Measurements from ENCODE around the gene CBX2.

Gene CBX2

DNA sequence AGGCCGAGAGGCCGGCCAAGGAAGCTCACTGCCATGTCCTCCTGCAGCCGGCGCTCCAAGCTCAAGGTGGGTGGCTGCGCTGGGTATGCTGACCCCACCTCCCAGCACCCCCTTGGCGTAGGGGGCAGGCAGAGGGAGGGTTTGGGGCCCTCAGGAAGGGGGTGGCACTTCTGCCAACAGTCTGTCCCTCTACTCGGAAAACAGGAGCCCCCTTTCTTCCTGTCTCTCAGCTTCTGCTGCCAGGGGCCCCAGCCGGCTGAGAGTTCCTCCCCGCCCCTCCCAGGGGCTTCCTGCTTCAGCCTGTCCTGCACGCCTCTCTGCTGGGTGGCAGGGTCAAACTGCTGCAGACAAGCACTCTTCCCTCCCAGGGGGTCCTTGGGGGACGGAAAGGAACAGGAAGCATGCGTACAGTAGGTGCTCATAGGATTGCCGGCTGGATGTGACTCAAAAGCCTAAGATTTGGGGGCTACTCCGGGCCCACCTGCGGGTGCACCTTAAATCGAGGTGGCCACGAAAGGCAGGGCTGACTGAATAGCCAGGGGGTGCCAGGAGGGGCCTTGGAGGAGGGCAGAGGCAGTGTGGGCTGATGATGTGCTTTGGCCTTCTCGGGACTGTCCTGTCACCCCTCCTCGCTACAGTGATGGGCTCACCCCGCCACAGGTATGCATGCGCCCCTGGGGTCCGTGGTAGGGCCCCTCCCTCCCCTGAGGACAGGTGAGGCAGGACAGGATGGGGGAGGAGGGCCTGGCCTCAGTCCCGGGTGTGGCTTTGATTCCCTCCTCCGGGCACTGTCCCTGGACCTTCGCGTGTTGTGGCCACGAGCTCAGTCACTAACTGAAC lies 4.0 kb downstream of the CBX2 start:
- H3K27me3 ChIP-seq (ENCODE audit: low read depth, low read length): peaks cover 2% of the 10 kb centered on the region
- H3K4me1 ChIP-seq (ENCODE audit: low read length): peaks cover 9% of the 10 kb centered on the region
- no peak overlapping the region for H3K9ac ChIP-seq (ENCODE audit: low read length)
- no peak overlapping the region for H2AFZ ChIP-seq (ENCODE audit: low read depth, low read length)
- H3K4me2 ChIP-seq (ENCODE audit: low read length): no peak overlapping the region
- no peak for TF ChIP-seq EZH2phosphoT487 (IDR thresholded peaks at IDR 0.05; ENCODE audit: low read depth)
- TF ChIP-seq CTCF (IDR thresholded peaks at IDR 0.05; ENCODE audit: low read depth, low read length): no peak
- peaks cover 16% of the 10 kb centered on the region for H4K20me1 ChIP-seq (ENCODE audit: insufficient read depth, low read length)
- no peak overlapping the region for H3K27ac ChIP-seq (ENCODE audit: low read length)
- peaks cover 18% of the 10 kb centered on the region for H3K79me2 ChIP-seq (ENCODE audit: low read length)
- no peaks in the 10 kb centered on the region for H3K9me3 ChIP-seq (ENCODE audit: insufficient read depth, low read length)
- peaks cover 42% of the 10 kb centered on the region for H3K36me3 ChIP-seq (replicated peaks; ENCODE audit: low read depth, low read length)
- no peak overlapping the region for H3K4me3 ChIP-seq (ENCODE audit: low read length)

DNA sequence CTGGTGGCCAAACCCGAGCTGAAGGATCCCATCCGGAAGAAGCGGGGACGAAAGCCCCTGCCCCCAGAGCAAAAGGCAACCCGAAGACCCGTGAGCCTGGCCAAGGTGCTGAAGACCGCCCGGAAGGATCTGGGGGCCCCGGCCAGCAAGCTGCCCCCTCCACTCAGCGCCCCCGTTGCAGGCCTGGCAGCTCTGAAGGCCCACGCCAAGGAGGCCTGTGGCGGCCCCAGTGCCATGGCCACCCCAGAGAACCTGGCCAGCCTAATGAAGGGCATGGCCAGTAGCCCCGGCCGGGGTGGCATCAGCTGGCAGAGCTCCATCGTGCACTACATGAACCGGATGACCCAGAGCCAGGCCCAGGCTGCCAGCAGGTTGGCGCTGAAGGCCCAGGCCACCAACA lies 5.9 kb downstream of the CBX2 start:
- no peak overlapping the region for H3K9ac ChIP-seq (ENCODE audit: low read length)
- H3K79me2 ChIP-seq (ENCODE audit: low read length): peaks cover 9% of the 10 kb centered on the region
- no peak overlapping the region for H2AFZ ChIP-seq (ENCODE audit: low read depth, low read length)
- no peak overlapping the region for H3K4me3 ChIP-seq (ENCODE audit: low read length)
- H4K20me1 ChIP-seq (ENCODE audit: insufficient read depth, low read length): peaks cover 16% of the 10 kb centered on the region
- TF ChIP-seq EZH2phosphoT487 (IDR thresholded peaks at IDR 0.05; ENCODE audit: low read depth) (no peak), CTCF (IDR thresholded peaks at IDR 0.05; ENCODE audit: low read depth, low read length) (no peak)
- H3K9me3 ChIP-seq (ENCODE audit: insufficient read depth, low read length): no peaks in the 10 kb centered on the region
- H3K4me2 ChIP-seq (ENCODE audit: low read length): no peak overlapping the region
- no peak overlapping the region for H3K27ac ChIP-seq (ENCODE audit: low read length)
- peaks cover 42% of the 10 kb centered on the region for H3K36me3 ChIP-seq (replicated peaks; ENCODE audit: low read depth, low read length)
- no peaks in the 10 kb centered on the region for H3K27me3 ChIP-seq (ENCODE audit: low read depth, low read length)
- H3K4me1 ChIP-seq (ENCODE audit: low read length): peaks cover 6% of the 10 kb centered on the region

DNA sequence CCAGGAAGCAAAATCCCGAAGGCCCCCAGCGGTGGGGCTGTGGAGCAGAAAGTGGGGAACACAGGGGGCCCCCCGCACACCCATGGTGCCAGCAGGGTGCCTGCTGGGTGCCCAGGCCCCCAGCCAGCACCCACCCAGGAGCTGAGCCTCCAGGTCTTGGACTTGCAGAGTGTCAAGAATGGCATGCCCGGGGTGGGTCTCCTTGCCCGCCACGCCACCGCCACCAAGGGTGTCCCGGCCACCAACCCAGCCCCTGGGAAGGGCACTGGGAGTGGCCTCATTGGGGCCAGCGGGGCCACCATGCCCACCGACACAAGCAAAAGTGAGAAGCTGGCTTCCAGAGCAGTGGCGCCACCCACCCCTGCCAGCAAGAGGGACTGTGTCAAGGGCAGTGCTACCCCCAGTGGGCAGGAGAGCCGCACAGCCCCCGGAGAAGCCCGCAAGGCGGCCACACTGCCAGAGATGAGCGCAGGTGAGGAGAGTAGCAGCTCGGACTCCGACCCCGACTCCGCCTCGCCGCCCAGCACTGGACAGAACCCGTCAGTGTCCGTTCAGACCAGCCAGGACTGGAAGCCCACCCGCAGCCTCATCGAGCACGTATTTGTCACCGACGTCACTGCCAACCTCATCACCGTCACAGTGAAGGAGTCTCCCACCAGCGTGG lies 6.5 kb downstream of the CBX2 start:
- TF ChIP-seq CTCF (IDR thresholded peaks at IDR 0.05; ENCODE audit: low read depth, low read length): no peak
- no peak for TF ChIP-seq EZH2phosphoT487 (IDR thresholded peaks at IDR 0.05; ENCODE audit: low read depth)
- Histone ChIP-seq H3K4me3 (ENCODE audit: low read length) (no peak overlapping the region), H3K79me2 (ENCODE audit: low read length) (peaks cover 4% of the 10 kb centered on the region), H3K9ac (ENCODE audit: low read length) (no peak overlapping the region), H3K27me3 (ENCODE audit: low read depth, low read length) (no peaks in the 10 kb centered on the region), H3K27ac (ENCODE audit: low read length) (no peak overlapping the region), H4K20me1 (ENCODE audit: insufficient read depth, low read length) (peaks cover 11% of the 10 kb centered on the region), H3K36me3 (replicated peaks; ENCODE audit: low read depth, low read length) (peaks cover 40% of the 10 kb centered on the region), H2AFZ (ENCODE audit: low read depth, low read length) (no peak overlapping the region), H3K9me3 (ENCODE audit: insufficient read depth, low read length) (no peaks in the 10 kb centered on the region), H3K4me1 (ENCODE audit: low read length) (no peaks in the 10 kb centered on the region), H3K4me2 (ENCODE audit: low read length) (no peak overlapping the region)

Measured in OCI-LY3 (cell line).